ENCODE results near the gene CYP1A1.
A peak's percentile ranks its signal among the peaks of the same experiment; 100 is the strongest.
"Not testable (repeated sequence)": the region's sequence is repeated elsewhere in the genome, so short reads cannot be mapped to it uniquely, and the experiment has no call there.

The CYP1A1 gene

GRCh38 chr15:74725225-74725774, at the start of gene CYP1A1:
Gene CYP1A1 (minus strand): TSS chr15:74725528. CDS start chr15:74723097, 2,431 bp downstream.
- DNase-seq (ENCODE audit: low read depth): peak; percentile 23

DNA sequence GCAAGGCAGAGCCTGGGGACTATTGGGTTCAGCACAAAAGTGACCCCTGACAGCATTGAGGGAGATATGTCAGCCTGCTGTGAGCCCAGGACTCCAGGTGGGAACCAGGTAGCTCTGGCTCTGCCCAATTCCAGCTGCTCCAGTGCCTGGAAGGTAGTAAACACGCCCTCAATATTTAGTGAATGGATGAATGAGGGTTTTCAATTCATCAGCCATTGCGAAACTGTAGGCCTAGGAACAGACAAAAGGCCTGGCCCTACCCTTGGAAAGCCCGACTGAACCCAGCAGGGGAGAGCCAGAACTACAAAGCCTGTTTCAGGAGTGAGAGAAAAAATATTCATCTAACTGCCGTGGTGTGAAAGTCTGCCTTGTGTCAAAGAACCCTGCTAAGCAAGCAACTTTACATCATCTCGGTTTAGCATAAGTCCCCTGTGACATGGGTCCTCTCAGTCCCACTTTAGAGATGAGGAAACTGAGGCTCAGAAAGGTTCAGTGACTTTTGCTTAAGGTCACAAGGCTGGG, 48.5 kb upstream of the CYP1A1 start:
- DNase-seq (ENCODE audit: low read depth): no peak

DNA sequence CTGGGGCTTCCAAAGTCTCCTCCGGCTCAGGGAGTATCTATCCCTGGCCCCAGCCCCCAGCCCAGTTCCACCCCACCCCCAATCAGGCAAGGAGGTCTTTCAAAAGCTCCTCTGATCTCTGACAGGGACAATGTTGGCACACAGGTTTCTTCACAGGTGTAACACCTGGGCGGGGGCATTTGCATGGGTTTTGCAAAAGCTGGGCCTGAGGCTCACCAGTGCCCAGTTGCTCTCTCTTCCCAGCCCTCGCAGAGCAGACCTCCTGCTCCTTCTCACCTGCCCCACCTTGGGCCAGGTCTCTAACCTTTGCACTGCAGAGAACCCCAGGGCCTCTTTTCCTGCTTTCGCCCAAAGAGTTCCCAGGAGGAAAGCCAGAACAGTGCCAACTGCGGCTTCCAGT, 48.0 kb upstream of the CYP1A1 start:
- no peak for DNase-seq (ENCODE audit: low read depth)

- DNase-seq (ENCODE audit: low read depth): no peak
These were observed 45.0 kb upstream of the CYP1A1 start for GRCh38 chr15:74770211-74770903.

DNA sequence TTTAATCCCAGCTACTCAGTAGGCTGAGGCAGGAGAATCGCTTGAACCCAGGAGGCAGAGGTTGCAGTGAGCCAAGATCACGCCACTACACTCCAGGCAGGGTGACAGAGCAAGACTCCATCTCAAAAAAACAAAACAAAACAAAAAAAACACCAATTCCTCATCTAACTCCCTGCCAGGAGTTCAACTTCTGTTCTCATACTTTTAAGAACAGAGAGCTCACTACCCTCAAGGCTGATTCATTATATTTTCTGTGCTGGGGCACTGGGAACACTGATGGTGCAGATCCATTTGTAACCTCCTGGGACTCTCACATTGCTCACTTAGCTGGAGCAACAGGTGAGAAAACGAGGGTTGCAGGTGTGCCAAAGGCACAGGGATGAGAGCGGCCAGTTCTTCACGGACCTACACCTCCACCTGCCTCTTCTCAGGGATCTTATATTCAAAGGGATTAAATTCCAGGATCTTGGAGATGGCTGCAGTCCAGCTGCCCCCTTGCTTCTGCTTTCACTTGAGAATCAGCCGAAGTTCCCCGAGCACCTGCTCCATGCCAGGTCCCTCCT, 44.2 kb upstream of the CYP1A1 start:
- DNase-seq (ENCODE audit: low read depth): no peak

DNA sequence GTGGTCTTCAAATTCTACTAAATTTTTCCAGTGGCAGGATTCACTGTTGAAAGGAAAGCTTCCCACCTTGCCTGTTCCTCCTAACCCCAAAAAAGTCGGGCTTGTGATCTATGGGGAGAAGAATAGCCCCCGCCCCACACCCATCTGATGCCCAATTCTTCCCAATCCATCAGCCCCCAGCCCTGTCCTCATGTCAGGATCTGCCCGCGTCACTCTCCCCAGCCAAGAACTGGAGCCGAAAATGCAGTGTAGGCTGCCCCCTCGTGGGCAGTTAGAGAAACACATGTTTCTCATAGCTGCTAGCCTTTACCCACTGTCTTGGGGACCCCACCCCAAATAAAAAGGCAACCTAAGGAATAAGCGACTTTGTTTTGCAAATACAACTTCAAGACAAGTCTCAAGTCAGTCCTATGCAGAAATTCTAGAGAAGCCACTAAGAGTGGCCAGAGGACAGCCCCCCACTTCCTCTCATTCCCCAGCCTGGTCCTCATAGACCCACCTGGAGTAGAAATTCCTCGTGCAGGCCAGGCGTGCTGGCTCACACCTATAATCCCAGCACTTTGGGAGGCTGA, 43.5 kb upstream of the CYP1A1 start:
- DNase-seq (ENCODE audit: low read depth): peak; percentile 54

DNA sequence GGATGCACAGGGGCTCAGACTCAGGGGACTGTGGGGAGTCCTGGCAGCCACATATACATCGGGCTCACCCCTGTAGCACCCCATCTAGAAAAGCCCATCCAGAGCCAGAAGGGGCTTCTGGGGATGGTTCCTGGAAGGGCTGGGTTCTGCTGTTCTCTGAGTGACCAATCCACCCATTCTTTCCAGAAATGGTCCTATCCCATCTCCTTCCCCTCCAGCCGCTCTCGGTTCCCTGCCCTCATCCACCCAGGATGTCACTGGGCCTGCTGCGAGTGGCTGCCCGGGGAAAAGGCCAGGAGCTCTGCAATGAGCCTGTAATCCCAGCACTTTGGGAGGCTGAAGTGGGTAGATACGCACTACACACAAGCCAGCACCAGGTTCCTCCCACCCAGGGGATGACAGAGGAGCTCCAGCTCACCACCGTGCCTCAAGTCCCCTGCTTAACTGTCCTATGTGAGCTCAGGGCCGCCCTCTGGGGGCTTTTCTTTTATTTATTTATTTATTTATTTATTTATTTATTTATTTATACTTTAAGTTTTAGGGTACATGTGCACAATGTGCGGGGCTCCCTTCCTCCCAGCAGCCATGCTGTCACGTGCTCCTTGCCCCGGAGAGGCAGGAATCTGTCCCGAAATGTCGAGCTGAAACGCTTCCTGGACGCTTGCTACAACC, 42.9 kb upstream of the CYP1A1 start:
- DNase-seq (ENCODE audit: low read depth): no peak

GRCh38 chr15:74767167-74768098, 42.1 kb upstream of the CYP1A1 start:
- no peak for DNase-seq (ENCODE audit: low read depth)

GRCh38 chr15:74763416-74763815, 38.1 kb upstream of the CYP1A1 start:
- no peak for DNase-seq (ENCODE audit: low read depth)

DNA sequence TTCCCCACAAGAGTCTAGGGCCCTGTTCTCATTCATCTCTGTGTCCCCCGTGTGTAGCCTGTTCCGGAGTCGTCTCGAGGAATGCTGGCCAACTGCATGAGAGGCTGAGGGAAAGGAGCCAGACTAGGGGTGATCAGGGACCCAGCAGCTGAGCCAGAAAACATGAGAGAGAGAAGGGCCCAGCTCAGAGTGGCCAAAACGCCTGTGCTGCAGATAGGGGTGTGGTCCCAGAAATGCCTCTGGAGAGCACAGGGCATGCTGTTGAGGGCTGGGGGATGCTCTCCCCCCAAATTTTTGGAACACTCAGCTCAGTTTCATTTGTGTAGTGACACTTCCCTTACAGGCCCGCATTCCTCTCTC, 37.4 kb upstream of the CYP1A1 start:
- DNase-seq (ENCODE audit: low read depth): no peak

- DNase-seq (ENCODE audit: low read depth): no peak
These were observed 33.4 kb upstream of the CYP1A1 start for GRCh38 chr15:74758736-74759135.

DNA sequence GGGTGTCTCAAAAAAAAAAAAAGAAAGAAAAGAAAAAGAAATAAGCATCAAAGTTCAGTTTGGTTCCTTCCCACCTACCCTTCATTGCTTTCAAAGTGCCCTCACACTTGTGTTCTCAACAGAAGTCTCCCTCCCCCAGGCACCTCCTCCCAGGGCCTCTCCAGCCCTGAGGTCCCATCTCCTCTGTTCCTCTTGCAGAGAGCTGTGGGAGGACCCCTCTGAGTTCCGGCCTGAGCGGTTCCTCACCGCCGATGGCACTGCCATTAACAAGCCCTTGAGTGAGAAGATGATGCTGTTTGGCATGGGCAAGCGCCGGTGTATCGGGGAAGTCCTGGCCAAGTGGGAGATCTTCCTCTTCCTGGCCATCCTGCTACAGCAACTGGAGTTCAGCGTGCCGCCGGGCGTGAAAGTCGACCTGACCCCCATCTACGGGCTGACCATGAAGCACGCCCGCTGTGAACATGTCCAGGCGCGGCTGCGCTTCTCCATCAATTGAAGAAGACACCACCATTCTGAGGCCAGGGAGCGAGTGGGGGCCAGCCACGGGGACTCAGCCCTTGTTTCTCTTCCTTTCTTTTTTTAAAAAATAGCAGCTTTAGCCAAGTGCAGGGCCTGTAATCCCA, 29.4 kb upstream of the CYP1A1 start:
- no peak for DNase-seq (ENCODE audit: low read depth)

GRCh38 chr15:74752531-74752930, 27.2 kb upstream of the CYP1A1 start:
- DNase-seq (ENCODE audit: low read depth): no peak

GRCh38 chr15:74752011-74752410, 26.7 kb upstream of the CYP1A1 start:
- DNase-seq (ENCODE audit: low read depth): no peak

DNA sequence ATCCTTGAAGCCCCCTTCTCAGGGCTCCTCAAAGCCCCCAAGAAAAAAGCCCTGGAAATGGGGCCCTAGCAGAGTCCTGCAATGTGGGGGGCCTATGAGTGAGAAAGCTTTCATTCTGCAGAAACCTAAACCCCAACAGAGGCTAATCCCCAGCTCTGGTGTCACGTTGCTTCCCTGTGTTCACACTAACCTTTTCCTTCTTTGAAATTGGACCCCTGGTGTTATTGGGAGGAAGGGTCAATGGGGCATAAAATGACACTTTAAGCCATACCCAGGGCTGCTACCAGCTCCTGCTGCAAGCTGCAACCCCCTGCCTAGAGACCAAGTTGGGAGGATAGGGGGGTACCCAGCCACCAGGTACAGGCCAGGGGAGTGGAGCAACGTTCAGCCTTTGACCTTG, 25.4 kb upstream of the CYP1A1 start:
- DNase-seq (ENCODE audit: low read depth): no peak

DNA sequence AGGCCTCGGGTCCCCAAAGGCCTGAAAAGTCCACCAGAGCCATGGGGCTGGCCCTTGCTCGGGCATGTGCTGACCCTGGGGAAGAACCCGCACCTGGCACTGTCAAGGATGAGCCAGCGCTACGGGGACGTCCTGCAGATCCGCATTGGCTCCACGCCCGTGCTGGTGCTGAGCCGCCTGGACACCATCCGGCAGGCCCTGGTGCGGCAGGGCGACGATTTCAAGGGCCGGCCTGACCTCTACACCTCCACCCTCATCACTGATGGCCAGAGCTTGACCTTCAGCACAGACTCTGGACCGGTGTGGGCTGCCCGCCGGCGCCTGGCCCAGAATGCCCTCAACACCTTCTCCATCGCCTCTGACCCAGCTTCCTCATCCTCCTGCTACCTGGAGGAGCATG, 24.5 kb upstream of the CYP1A1 start:
- no peak for DNase-seq (ENCODE audit: low read depth)

DNA sequence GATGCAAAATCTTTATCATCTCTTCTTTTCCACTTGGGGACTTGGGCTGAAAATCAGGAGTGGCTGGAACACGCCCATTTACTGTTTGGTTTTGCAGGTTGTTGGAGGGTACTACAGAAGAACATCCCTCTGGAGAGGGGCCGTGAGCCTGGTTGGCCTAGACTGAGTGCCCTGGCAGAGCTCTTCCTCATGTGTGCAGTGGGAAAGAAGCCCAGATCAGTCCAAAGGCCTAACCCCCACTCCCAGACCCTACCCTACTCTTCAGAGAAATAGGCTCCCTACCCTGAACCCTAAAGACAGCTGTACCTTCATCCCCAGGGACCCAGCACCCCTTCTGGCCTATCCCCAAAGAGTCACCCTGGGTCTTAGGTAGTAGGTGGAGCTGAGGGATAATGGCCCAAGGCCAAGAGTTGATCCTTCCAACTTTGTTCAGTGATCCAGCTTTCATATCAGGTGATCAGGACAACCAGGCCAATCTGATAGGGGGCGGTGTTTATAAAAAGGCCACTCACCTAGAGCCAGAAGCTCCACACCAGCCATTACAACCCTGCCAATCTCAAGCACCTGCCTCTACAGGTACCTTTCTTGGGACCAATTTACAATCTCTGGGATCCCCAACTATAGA, 23.1 kb upstream of the CYP1A1 start, which contains the start of gene CYP1A2:
CYP1A2 (plus strand) TSS at position 524 of the 625 bp plus-strand sequence. CDS start 894 bp downstream, outside the sequence.
- DNase-seq (ENCODE audit: low read depth): no peak

DNA sequence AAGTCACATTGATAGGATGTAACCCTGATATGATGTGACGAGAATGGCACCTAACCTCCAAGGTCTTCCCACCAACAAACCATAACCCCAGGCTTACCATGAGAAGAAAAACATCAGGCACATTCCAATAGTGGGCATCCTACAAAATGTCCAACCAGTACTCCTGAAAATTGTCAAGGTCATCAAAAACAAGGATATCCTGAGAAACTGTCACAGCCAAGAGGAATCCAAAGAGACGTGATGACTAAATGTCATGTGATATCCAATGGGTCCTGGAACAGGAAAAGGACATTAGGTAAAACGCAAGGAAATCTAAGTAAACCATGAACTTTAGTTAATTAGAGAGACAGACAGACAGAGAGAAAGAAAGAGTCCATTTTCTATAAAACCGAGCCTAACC, 21.1 kb upstream of the CYP1A1 start:
- no peak for DNase-seq (ENCODE audit: low read depth)

DNA sequence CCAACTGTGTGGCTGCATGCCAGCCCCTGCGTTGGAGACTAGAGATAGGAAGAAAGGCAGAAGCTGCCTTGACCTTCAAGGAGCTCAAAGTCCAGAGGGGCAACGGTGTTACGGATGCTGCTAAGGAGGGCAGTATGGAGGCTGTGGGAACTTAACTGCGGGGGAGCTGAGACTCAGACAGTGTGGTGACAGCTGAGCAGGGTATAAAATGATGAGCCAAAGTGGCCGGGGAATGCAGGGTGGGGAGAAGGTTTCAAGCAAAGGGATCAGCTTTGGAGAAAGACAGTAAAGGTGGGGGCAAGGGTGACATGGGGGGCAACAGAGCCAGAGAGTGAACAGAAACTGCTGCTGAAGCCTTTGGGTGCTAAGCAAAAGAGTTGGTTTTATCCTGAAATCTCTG, 17.1 kb upstream of the CYP1A1 start:
- DNase-seq (ENCODE audit: low read depth): no peak

GRCh38 chr15:74738239-74738638, 12.9 kb upstream of the CYP1A1 start:
- not testable (repeated sequence) for DNase-seq (ENCODE audit: low read depth)

Data from activated T-cell treated with anti-CD3 and anti-CD28 coated beads for 48 hours (primary cell).